Measurements from ENCODE around the gene SP6. TPM values are rescaled to one million over a fixed set of nuclear protein-coding genes. Genes with fewer than 3 reads are reported as not detected.

SP6 gene
- total RNA-seq, 1 experiment from 2014 or later: not detected

DNA sequence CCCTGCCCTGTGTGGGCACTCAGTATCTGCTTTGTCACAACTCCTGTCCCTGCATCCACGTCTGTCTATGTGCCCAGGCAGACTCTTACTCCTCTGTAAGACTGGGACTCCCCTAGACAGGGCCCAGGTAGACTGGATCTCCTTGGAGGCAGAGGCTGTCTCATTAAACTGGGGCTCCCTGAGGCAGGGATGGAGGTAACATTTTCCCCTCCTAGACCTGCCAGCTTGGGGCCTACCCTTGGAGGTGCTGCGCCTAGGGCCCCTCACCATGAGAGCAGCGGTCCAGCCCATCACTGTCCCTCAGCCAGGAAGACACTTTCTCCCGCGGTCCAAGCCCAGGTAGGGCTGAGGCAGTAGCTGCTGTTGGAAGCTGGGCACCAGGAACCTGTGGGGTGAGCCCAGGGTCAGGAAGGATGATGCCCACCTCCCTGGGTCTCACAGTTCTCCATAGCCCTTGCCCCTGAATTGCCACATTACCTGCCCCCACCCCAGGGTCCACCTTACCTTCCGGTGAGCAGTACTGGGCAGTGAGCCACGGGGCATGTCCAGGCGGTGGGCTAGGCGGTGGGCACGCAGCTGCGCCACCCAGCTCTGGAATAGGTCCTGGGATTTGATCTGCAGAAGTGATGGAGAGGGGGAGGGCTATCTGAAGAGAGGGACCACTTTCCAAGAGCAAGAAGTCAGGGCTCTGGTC is 32.8 kb downstream of the SP6 start:
- H3K4me1 ChIP-seq (ENCODE audit: low read length): peaks cover 27% of the 10 kb centered on the region
- H3K79me2 ChIP-seq (ENCODE audit: low read length): peaks cover 16% of the 10 kb centered on the region
- H3K4me2 ChIP-seq (ENCODE audit: low read depth, low read length, poor library complexity, severe bottlenecking): no peak overlapping the region
- no peaks in the 10 kb centered on the region for H3K9me2 ChIP-seq (replicated peaks; ENCODE audit: insufficient read depth, low read length)
- H3K27me3 ChIP-seq (ENCODE audit: low read length): no peaks in the 10 kb centered on the region
- no peak overlapping the region for H3K27ac ChIP-seq (ENCODE audit: low read length)
- H2AFZ ChIP-seq (ENCODE audit: low read length): no peak overlapping the region
- no peak for DNase-seq
- no peak overlapping the region for H3K9ac ChIP-seq (ENCODE audit: low read length)
- H3K9me3 ChIP-seq (ENCODE audit: low read length): no peaks in the 10 kb centered on the region
- H4K20me1 ChIP-seq (ENCODE audit: insufficient read depth, low read depth, low read length): no peaks in the 10 kb centered on the region
- H3K36me3 ChIP-seq (ENCODE audit: insufficient read depth, low read length): no peaks in the 10 kb centered on the region; the same call in 1 of the 2 replicates
- no peak overlapping the region for H3K4me3 ChIP-seq (ENCODE audit: low read length)

DNA sequence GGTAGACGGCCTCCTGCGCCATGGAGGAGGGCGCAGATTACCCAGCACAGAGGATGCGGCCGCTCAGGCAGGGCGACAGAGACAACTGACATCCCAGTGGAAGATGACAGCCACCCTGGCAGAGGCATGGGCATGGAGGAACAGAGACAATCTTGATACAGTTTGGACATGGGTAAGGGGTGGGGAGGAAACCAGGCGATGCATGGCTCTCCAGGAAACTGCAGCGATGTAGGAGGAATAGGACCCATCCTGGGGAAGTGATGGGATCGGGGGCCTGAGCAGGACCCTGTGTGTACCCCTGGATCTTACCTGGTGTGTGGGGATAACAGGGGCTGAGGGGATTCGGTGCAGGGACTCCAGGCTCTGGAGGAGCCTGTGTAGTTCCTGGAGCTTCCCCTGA is 34.0 kb downstream of the SP6 start:
- peaks cover 16% of the 10 kb centered on the region for H3K79me2 ChIP-seq (ENCODE audit: low read length)
- H3K4me1 ChIP-seq (ENCODE audit: low read length): peaks cover 15% of the 10 kb centered on the region
- no peaks in the 10 kb centered on the region for H3K9me3 ChIP-seq (ENCODE audit: low read length)
- no peak for DNase-seq
- no peak overlapping the region for H3K4me2 ChIP-seq (ENCODE audit: low read depth, low read length, poor library complexity, severe bottlenecking)
- H3K9ac ChIP-seq (ENCODE audit: low read length): no peak overlapping the region
- no peaks in the 10 kb centered on the region for H3K9me2 ChIP-seq (replicated peaks; ENCODE audit: insufficient read depth, low read length)
- H3K27me3 ChIP-seq (ENCODE audit: low read length): no peaks in the 10 kb centered on the region
- no peaks in the 10 kb centered on the region for H4K20me1 ChIP-seq (ENCODE audit: insufficient read depth, low read depth, low read length)
- no peaks in the 10 kb centered on the region; the same call in 1 of the 2 replicates for H3K36me3 ChIP-seq (ENCODE audit: insufficient read depth, low read length)
- no peak overlapping the region for H3K4me3 ChIP-seq (ENCODE audit: low read length)
- H3K27ac ChIP-seq (ENCODE audit: low read length): no peak overlapping the region
- H2AFZ ChIP-seq (ENCODE audit: low read length): no peak overlapping the region

DNA sequence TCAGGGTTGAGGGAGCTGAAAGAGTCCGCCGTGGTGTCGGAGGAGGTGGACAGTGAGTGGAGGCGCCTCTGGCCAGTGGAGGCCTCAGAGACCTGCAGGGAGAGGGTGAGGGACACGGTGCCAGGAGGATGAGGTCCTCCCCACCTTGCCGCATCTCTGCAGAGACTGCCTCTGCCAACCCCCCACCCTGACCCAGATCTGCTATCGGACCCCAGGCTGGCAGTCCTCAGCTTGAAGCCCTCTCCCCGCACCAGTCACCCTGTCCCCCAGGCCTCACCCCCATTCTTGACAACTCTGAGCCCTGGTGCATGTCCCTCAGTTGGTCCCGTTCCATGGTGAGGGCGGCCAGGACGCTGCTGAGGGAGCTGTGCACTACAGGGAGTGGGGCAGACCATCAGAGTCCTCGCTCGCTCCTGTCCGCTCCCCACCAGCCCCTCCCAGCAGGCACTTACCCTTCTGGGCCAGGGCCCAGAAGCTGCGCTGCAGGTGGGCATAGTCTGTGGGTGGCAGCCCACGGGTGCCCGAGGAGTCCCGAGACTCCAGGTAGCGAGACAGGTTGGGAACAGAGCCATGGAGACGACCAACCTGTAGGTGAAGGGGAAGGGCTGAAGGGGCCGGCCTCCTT is 34.7 kb downstream of the SP6 start:
- Histone ChIP-seq H3K4me3 (ENCODE audit: low read length) (no peak overlapping the region), H4K20me1 (ENCODE audit: insufficient read depth, low read depth, low read length) (no peaks in the 10 kb centered on the region), H3K27me3 (ENCODE audit: low read length) (no peaks in the 10 kb centered on the region), H3K4me2 (ENCODE audit: low read depth, low read length, poor library complexity, severe bottlenecking) (no peak overlapping the region), H3K9me3 (ENCODE audit: low read length) (no peaks in the 10 kb centered on the region), H2AFZ (ENCODE audit: low read length) (no peak overlapping the region), H3K9ac (ENCODE audit: low read length) (no peak overlapping the region), H3K79me2 (ENCODE audit: low read length) (peaks cover 13% of the 10 kb centered on the region), H3K9me2 (replicated peaks; ENCODE audit: insufficient read depth, low read length) (no peaks in the 10 kb centered on the region), H3K4me1 (ENCODE audit: low read length) (peaks cover 12% of the 10 kb centered on the region), H3K36me3 (ENCODE audit: insufficient read depth, low read length) (no peaks in the 10 kb centered on the region; the same call in 1 of the 2 replicates), H3K27ac (ENCODE audit: low read length) (no peak overlapping the region)
- no peak for DNase-seq

DNA sequence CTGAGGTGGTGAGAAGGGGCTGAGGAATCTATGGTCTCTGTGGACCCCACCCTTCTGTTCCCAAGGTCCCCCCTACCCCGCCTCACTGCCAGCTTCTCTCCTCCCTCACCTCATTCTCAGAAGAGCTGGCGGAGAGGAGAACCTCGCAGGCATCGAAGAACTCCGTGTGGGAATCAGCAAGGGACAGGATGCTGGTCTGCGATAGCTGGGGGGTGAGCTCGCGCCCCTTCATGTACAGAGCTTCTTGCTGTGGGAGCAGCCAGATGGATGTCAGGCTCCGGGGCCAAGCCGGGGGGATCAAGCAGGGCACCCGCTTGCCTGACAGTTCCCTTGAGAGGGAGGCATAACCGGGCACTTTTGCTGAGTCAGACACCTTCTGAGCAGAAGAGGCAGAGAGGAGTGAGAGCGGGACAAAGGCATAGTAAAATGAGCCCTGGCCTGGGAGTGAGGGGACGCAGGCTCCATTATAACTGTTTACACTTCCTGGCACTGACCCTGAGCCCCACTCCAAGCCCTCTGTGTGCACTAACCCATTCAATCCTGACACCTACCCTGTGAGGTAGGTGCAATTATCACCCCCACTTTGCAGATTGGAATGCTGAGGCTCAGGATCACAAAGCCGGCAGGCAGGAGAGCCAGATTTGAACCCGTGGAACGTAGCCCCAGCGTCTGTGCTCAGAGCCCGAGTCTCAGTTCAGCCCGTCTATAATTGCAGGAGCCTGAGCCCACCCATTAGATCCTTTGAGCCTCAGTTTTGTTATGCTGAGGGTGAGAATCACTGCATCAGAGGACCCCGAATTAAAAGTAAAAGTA is 35.7 kb downstream of the SP6 start:
- peaks cover 3% of the 10 kb centered on the region for H3K79me2 ChIP-seq (ENCODE audit: low read length)
- H4K20me1 ChIP-seq (ENCODE audit: insufficient read depth, low read depth, low read length): no peaks in the 10 kb centered on the region
- no peak overlapping the region for H2AFZ ChIP-seq (ENCODE audit: low read length)
- DNase-seq: no peak
- H3K36me3 ChIP-seq (ENCODE audit: insufficient read depth, low read length): no peaks in the 10 kb centered on the region; the same call in 1 of the 2 replicates
- no peak overlapping the region for H3K4me2 ChIP-seq (ENCODE audit: low read depth, low read length, poor library complexity, severe bottlenecking)
- no peak overlapping the region for H3K4me3 ChIP-seq (ENCODE audit: low read length)
- H3K9me3 ChIP-seq (ENCODE audit: low read length): no peaks in the 10 kb centered on the region
- no peaks in the 10 kb centered on the region for H3K27me3 ChIP-seq (ENCODE audit: low read length)
- peaks cover 4% of the 10 kb centered on the region for H3K4me1 ChIP-seq (ENCODE audit: low read length)
- H3K9me2 ChIP-seq (replicated peaks; ENCODE audit: insufficient read depth, low read length): no peaks in the 10 kb centered on the region
- H3K9ac ChIP-seq (ENCODE audit: low read length): no peak overlapping the region
- H3K27ac ChIP-seq (ENCODE audit: low read length): no peak overlapping the region

GRCh38 chr17:47813512-47814031 is 37.4 kb downstream of the SP6 start:
- Histone ChIP-seq H2AFZ (ENCODE audit: low read length) (no peak overlapping the region), H3K9ac (ENCODE audit: low read length) (no peak overlapping the region), H3K9me3 (ENCODE audit: low read length) (no peaks in the 10 kb centered on the region), H3K4me1 (ENCODE audit: low read length) (no peaks in the 10 kb centered on the region), H3K4me3 (ENCODE audit: low read length) (no peak overlapping the region), H3K27ac (ENCODE audit: low read length) (no peak overlapping the region), H4K20me1 (ENCODE audit: insufficient read depth, low read depth, low read length) (no peaks in the 10 kb centered on the region), H3K79me2 (ENCODE audit: low read length) (no peaks in the 10 kb centered on the region), H3K9me2 (replicated peaks; ENCODE audit: insufficient read depth, low read length) (no peaks in the 10 kb centered on the region), H3K36me3 (ENCODE audit: insufficient read depth, low read length) (no peaks in the 10 kb centered on the region; the same call in 1 of the 2 replicates), H3K4me2 (ENCODE audit: low read depth, low read length, poor library complexity, severe bottlenecking) (no peak overlapping the region), H3K27me3 (ENCODE audit: low read length) (no peaks in the 10 kb centered on the region)
- DNase-seq: no peak

DNA sequence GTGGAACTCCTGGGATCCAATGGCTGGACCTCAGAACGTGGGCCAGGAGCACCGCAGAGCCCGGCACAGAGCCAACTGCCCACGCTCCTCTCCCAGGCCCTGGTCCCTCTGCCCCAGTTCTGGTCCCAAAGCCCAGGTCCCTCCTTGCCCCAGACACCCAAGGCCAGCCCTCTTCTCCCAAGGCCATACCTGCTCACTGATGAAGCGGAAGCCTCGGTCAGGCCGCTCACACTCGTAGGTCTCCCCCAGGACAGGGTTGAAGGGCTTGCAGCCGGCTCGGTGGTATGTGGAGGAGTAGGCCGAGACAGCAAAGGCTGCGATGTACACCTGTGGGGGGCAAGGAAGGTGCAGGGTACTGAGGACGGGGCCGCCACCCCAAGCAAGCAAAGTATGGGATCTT is 37.9 kb downstream of the SP6 start:
- Histone ChIP-seq H3K9me2 (replicated peaks; ENCODE audit: insufficient read depth, low read length) (no peaks in the 10 kb centered on the region), H2AFZ (ENCODE audit: low read length) (no peak overlapping the region), H3K9ac (ENCODE audit: low read length) (no peak overlapping the region), H3K27ac (ENCODE audit: low read length) (no peak overlapping the region), H3K9me3 (ENCODE audit: low read length) (no peaks in the 10 kb centered on the region), H3K27me3 (ENCODE audit: low read length) (no peaks in the 10 kb centered on the region), H3K79me2 (ENCODE audit: low read length) (no peaks in the 10 kb centered on the region), H4K20me1 (ENCODE audit: insufficient read depth, low read depth, low read length) (no peaks in the 10 kb centered on the region), H3K4me1 (ENCODE audit: low read length) (no peaks in the 10 kb centered on the region), H3K36me3 (ENCODE audit: insufficient read depth, low read length) (no peaks in the 10 kb centered on the region; the same call in 1 of the 2 replicates), H3K4me2 (ENCODE audit: low read depth, low read length, poor library complexity, severe bottlenecking) (no peak overlapping the region), H3K4me3 (ENCODE audit: low read length) (no peak overlapping the region)
- DNase-seq: no peak

DNA sequence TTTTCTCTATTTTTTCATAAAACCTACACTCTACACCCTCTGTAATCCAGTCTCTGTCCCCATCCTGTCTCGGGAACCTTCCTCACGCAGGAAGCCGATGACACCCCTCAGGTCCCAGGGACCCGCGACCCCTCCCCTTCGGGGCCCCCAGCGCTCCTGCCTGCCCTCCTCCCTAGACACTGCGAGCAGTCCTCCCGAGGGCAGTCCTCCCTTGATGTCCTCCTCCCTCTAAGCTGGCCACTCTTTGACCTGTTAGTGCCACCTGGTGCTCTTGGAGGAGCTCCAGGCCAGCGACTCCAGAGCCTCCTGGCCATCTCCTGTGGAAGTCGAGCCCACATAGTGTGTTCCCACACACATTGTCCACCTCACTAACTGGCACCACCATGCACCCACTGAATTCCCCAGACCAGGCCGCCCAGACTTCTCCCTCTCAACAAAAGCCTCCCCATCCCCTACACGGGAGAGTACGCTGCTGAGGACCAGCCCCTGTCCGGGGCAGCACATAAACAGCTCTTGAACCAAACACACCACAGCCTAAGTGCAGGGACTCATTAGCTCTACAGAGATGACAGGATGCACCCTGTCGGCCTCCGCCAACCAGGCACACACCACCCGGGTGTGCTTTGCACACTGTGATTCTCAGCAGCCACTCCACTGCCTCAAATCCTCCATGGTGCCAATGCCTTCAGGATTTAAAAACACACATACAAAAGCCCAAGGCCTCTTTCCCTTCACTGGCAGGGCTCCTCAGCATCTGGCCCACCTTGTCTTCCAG is 38.6 kb downstream of the SP6 start:
- no peak overlapping the region for H3K27ac ChIP-seq (ENCODE audit: low read length)

More for the DNA sequence above, 38.6 kb downstream of the SP6 start:
- DNase-seq: no peak
- Histone ChIP-seq H3K4me1 (ENCODE audit: low read length) (no peaks in the 10 kb centered on the region), H3K9ac (ENCODE audit: low read length) (no peak overlapping the region), H3K9me3 (ENCODE audit: low read length) (no peaks in the 10 kb centered on the region), H3K4me3 (ENCODE audit: low read length) (no peak overlapping the region), H2AFZ (ENCODE audit: low read length) (no peak overlapping the region), H3K79me2 (ENCODE audit: low read length) (no peaks in the 10 kb centered on the region), H3K27me3 (ENCODE audit: low read length) (no peaks in the 10 kb centered on the region), H3K36me3 (ENCODE audit: insufficient read depth, low read length) (no peaks in the 10 kb centered on the region; the same call in 1 of the 2 replicates), H4K20me1 (ENCODE audit: insufficient read depth, low read depth, low read length) (no peaks in the 10 kb centered on the region), H3K9me2 (replicated peaks; ENCODE audit: insufficient read depth, low read length) (no peaks in the 10 kb centered on the region), H3K4me2 (ENCODE audit: low read depth, low read length, poor library complexity, severe bottlenecking) (no peak overlapping the region)
